Esophagus squamous epithelium (tissue), 4 donors: ENCODE results near the gene SBNO1.

Experiments
- POLR2A ChIP-seq, 4 donors: fragments of 450-650 bp; IDR thresholded peaks; one replicate each; pipeline ENCODE4 v1.6.1; 2017; ENCODE audit warnings: antibody characterized with exemption in 4 of 4, mild to moderate bottlenecking in 4 of 4, moderate library complexity in 3 of 4
- TF ChIP-seq, protein P1 (sequence below), 6 experiments: fragments of 450-650 bp in 4 of 6; fragments of 200-600 bp in 2 of 6; sonication (generic) in 2 of 6; IDR thresholded peaks; one replicate each; pipeline ENCODE4 v1.5.1; 2016 to 2019; ENCODE audit warnings: antibody characterized with exemption in 6 of 6, mild to moderate bottlenecking in 4 of 6, moderate library complexity in 4 of 6

DNA sequence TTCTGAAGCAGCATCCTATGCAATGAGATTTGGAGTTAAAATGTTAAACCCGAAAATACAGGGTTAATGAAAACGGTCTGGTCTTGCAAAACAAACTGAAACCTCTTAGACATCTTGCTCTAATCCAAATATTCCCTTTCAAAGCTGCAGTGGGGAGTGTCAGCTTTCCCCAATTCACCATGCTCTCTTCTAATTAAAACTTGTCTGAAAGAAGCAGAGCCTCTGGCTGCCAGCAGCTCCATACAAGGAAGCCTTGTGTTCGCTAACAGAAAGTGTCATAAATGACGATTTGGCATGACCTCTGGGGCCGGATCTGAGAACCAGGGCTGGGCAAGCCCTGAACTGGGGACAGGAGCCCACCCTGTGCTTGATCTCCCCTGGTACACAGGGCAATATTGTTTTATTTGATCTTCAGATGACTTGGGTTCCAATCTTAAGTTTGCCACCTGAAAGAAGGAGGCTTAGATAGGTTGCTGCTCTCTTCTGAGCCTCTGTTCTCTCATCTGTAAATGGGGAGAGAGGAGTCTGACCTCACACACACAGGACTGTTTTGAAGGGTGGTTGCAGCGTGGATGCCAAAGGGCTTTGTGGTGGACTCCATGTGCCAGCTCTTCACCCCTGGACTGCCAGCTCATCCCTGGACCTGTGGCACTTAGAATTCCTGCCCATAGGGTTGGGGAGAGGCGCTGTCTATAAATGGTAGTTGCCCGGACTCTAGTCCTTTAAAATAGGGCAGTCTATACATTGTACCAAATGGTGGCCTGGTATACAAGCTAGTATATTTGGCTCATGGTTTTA is 27.1 kb upstream of the SBNO1 start:
- TF ChIP-seq, protein P1, sequence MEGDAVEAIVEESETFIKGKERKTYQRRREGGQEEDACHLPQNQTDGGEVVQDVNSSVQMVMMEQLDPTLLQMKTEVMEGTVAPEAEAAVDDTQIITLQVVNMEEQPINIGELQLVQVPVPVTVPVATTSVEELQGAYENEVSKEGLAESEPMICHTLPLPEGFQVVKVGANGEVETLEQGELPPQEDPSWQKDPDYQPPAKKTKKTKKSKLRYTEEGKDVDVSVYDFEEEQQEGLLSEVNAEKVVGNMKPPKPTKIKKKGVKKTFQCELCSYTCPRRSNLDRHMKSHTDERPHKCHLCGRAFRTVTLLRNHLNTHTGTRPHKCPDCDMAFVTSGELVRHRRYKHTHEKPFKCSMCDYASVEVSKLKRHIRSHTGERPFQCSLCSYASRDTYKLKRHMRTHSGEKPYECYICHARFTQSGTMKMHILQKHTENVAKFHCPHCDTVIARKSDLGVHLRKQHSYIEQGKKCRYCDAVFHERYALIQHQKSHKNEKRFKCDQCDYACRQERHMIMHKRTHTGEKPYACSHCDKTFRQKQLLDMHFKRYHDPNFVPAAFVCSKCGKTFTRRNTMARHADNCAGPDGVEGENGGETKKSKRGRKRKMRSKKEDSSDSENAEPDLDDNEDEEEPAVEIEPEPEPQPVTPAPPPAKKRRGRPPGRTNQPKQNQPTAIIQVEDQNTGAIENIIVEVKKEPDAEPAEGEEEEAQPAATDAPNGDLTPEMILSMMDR (IDR thresholded peaks at IDR 0.05), result peak in 1 of 6 experiments; percentile 8
- no peak for TF ChIP-seq POLR2A (IDR thresholded peaks at IDR 0.05)
